NB4 (cell line): ENCODE data around the gene SUV39H2.

ENCODE experiments used
- DNase-seq: peaks from one replicate; pipeline ENCODE4 v3.0.0; 2010; ENCODE audit warnings: low read depth
- H3K4me3 ChIP-seq: one replicate; pipeline ENCODE4 v1.5.1; 2011; ENCODE audit warnings: mild to moderate bottlenecking, low read depth, low read length, moderate library complexity
- MYC ChIP-seq: IDR thresholded peaks from 2 replicates; pipeline ENCODE4 v1.6.1; 2011; ENCODE audit warnings: low read depth, low read length
- POLR2A ChIP-seq: IDR thresholded peaks from 2 replicates; pipeline ENCODE4 v1.6.1; 2011; ENCODE audit warnings: mild to moderate bottlenecking; ENCODE audit not compliant: insufficient read length; ENCODE audit errors: extremely low read depth
- TF ChIP-seq, protein P1 (sequence below): IDR thresholded peaks from 2 replicates; pipeline ENCODE4 v1.6.1; 2011; ENCODE audit warnings: low read depth, low read length
- TF ChIP-seq, protein P2 (sequence below): IDR thresholded peaks from one replicate; pipeline ENCODE4 v1.5.1; 2012; ENCODE audit warnings: low read depth, low read length

The SUV39H2 gene

DNA sequence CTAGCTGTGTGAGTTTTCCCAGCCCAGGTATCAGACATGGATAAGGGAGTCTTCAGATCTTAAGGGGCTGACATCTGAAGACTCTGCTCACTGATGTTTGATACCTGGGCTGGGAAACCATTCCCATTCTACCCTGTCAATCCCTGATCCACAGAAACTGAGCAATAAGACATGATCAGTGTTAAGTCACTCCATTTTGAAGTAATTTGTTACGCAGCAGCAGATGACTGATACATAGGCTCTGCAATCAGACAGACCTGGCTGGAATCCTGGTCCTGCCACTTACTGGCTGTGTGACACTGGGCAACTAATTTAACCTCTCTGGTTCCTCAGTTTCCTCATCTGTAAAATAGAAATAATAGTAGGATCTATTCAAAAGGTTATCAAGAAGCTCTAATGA is 68.6 kb downstream of the SUV39H2 start:
- no peak for TF ChIP-seq POLR2A
- TF ChIP-seq, protein P1, sequence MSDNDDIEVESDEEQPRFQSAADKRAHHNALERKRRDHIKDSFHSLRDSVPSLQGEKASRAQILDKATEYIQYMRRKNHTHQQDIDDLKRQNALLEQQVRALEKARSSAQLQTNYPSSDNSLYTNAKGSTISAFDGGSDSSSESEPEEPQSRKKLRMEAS, result no peak
- TF ChIP-seq, protein P2, sequence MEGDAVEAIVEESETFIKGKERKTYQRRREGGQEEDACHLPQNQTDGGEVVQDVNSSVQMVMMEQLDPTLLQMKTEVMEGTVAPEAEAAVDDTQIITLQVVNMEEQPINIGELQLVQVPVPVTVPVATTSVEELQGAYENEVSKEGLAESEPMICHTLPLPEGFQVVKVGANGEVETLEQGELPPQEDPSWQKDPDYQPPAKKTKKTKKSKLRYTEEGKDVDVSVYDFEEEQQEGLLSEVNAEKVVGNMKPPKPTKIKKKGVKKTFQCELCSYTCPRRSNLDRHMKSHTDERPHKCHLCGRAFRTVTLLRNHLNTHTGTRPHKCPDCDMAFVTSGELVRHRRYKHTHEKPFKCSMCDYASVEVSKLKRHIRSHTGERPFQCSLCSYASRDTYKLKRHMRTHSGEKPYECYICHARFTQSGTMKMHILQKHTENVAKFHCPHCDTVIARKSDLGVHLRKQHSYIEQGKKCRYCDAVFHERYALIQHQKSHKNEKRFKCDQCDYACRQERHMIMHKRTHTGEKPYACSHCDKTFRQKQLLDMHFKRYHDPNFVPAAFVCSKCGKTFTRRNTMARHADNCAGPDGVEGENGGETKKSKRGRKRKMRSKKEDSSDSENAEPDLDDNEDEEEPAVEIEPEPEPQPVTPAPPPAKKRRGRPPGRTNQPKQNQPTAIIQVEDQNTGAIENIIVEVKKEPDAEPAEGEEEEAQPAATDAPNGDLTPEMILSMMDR, result no peak
- no peak for TF ChIP-seq MYC
- no peak overlapping the region for H3K4me3 ChIP-seq
- DNase-seq, result no peak

DNA sequence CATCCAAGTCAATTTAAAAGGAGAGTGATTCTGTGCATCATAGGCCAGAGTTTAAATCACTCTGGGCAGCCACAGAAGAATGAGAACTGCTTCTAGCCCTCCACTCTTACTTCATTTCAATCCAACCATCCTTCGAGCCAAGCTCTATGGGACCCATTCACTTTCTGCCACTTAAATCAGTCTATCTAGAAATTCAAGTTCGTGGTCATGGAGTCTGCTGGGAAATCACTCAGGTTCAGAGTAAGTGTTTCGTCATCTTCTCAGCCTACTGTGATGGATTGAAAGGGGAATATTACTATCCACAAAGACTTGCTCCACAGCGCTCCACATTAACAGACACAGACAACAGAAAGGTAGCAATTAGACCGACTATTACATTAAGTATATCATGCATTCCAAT is 70.6 kb downstream of the SUV39H2 start:
- no peak overlapping the region for H3K4me3 ChIP-seq
- DNase-seq, result peak; percentile 22
- TF ChIP-seq, protein P2, result no peak
- TF ChIP-seq POLR2A, result no peak
- TF ChIP-seq, protein P1, result no peak
- TF ChIP-seq MYC, result no peak

DNA sequence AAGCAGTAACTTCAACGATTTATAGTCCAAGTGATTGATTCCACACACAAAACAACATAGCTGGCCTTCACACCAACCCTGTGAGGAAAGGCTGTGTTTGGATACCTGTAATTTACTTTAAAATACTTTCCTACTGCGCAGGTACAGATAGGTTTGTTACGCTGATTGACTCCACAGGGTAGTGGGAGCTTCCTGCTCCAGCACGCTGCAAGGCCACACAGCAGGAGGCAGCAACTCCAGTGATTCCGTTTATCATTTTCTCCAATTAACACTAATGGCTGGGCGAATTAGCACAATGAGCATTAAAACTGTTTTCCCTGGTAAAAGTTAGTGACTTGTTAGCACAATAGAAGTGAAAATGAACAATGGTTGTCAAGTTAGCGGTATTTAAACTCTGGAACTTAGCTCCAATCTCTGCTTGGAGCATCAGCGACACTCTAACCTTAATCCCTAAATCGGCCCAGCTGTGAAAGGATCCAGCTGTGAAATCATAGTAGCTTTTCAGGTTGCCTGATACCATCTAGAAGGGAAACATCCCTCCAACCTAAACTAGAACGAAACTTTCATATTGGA is 74.3 kb downstream of the SUV39H2 start:
- DNase-seq, result peak; percentile 43
- TF ChIP-seq, protein P2, result no peak
- TF ChIP-seq POLR2A (no peak), MYC (no peak)
- TF ChIP-seq, protein P1, result no peak
- H3K4me3 ChIP-seq, result peak overlapping the region; percentile 95

DNA sequence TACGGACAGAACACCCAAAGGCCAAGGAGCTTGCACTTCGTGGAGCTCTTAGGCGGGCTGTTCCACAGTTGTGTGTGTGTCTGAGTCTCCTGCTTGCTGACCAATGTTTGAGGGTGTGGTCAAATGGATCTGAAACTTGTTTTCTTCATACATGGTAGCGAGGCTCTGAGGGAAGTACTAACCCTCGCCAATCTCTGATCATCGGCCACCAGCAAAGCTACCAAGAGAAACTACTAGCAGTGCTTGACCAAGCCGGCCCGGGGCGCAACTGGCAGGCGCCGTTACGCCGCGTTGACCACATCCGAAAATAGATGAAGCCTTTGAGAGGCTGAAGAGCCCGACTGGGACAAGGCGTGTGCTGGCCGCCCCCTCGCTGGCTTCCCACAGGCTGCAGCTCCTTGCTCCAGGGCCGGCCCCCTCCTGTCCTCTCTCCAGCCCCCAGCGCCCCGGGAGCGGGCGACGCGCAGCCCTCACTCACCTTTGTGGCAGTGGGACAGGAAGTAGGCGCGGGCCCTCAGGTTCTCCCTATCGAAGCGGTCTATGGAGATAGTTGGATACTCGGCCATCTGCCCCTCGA is 74.8 kb downstream of the SUV39H2 start:
- peak overlapping the region; percentile 95 for H3K4me3 ChIP-seq
- peak; percentile 82 for DNase-seq
- TF ChIP-seq, protein P2, result no peak
- peak; percentile 15; the same call in 1 of the 2 replicates for TF ChIP-seq MYC
